Measurements from ENCODE around the gene ZNF830.
"Not testable (repeated sequence)": the region's sequence is repeated elsewhere in the genome, so short reads cannot be mapped to it uniquely, and the experiment has no call there.

Gene ZNF830

GRCh38 chr17:34991606-34992005 lies 30.3 kb downstream of the ZNF830 start:
- DNase-seq, result no peak

DNA sequence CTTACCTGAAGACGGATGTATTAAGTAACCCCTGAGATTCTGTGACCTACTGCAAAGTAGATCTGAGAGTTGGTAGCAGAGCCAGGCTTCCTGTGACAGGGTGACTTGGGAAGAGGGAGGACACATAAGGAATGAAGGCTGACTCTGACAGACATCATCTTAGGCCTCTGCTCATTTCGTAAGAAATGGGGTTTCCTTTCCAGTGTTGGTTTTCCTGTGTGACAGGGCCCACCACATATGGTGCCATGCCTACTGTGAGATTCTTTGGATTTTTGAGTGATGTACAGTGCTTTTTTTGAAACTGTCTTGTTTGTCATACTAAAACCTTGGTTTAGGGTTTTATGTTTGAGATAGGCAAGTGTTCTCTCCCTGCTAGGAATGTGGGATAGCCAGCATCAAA lies 31.7 kb downstream of the ZNF830 start:
- no peak for DNase-seq

- DNase-seq, result peak in 1 of 2 experiments; percentile 36
Observed at GRCh38 chr17:34996422-34997285, 35.3 kb downstream of the ZNF830 start.

- DNase-seq, result no peak
Observed at GRCh38 chr17:34997355-34997862, 36.1 kb downstream of the ZNF830 start.

- DNase-seq, result peak; percentile 0 to 58
Observed at GRCh38 chr17:34998205-34998604, 36.9 kb downstream of the ZNF830 start.

- peak; percentile 23 to 73 for DNase-seq
Observed at GRCh38 chr17:34999456-34999855, 38.1 kb downstream of the ZNF830 start.

DNA sequence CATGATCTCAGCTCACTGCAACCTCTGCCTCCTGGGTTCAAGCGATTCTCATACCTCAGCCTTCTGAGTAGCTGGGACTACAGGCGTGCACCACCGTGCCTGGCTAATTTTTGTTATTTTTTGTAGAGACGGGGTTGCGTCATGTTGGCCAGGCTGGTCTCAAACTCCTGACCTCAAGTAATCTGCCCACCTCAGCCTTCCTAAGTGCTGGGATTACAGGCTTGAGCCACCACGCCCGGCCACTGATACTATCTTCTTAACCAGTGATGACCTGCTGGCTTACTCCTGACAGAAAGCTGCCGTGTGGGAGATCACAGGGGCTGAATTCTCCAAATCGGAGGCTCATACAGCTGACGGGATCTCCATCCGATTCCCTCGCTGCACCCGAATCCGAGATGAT lies 39.6 kb downstream of the ZNF830 start:
- not testable (repeated sequence) for DNase-seq

DNA sequence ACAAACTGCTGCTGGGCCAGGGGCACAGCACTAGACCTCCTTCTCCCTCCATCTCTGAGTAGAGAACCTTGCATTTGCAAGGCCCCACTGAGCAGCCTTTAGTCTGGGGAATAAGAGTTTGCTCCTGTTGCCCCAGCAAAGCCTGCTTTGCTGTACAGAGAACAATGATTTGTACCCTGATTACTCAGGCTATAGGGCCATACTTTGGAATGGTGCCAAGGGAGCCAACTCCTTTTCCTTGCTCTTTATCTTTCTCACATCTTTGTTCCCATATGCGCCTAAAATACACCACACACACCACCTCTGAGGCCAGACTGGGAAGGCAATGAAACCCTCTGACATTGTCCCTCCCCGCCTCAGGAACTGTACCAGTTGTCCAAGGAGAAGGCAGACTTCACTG lies 40.2 kb downstream of the ZNF830 start:
- no peak for DNase-seq

DNA sequence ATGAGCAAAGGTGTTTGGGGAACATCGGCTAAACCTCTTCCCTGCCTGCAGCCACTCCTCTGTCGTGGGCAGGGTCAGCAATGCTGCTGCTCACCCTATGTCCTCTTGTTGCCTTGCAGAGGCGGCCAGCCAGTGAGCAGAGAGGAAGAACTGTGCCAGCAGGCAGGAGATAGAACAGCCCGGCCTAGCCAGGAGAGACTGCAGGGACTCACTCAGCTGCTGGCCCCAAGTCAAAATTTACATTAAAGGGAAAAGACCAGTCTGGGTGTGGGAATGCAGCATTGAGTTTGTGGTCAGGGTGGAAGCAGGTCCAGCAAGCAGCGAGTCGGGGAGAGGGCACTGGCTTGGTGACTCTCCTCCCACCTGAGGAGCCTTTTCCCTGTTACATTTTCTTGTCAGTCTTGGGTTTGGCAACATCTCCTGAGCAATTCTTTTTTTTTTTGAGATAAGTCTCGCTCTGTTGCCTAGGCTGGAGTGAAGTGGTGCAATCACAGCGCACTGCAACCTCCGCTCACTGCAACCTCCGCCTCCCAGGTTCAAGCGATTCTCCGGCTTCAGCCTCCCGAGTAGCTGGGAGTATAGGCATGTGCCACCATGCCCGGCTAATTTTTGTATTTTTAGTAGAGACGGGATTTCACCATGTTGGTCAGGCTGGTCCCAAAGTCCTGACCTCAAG lies 41.7 kb downstream of the ZNF830 start:
- DNase-seq, result no peak

- no peak for DNase-seq
Observed at GRCh38 chr17:35003778-35004177, 42.4 kb downstream of the ZNF830 start.

GRCh38 chr17:35006345-35006744 lies 45.0 kb downstream of the ZNF830 start:
- no peak for DNase-seq

GRCh38 chr17:35006961-35007360 lies 45.6 kb downstream of the ZNF830 start:
- DNase-seq, result no peak

GRCh38 chr17:35010093-35010492 lies 48.8 kb downstream of the ZNF830 start:
- DNase-seq, result no peak

- peak; percentile 9 to 69 for DNase-seq
Observed at GRCh38 chr17:35011671-35012216, 50.4 kb downstream of the ZNF830 start.
